Measurements from ENCODE around the gene RPP14.
"Not testable (repeated sequence)": the region's sequence is repeated elsewhere in the genome, so short reads cannot be mapped to it uniquely, and the experiment has no call there.

Gene RPP14

DNA sequence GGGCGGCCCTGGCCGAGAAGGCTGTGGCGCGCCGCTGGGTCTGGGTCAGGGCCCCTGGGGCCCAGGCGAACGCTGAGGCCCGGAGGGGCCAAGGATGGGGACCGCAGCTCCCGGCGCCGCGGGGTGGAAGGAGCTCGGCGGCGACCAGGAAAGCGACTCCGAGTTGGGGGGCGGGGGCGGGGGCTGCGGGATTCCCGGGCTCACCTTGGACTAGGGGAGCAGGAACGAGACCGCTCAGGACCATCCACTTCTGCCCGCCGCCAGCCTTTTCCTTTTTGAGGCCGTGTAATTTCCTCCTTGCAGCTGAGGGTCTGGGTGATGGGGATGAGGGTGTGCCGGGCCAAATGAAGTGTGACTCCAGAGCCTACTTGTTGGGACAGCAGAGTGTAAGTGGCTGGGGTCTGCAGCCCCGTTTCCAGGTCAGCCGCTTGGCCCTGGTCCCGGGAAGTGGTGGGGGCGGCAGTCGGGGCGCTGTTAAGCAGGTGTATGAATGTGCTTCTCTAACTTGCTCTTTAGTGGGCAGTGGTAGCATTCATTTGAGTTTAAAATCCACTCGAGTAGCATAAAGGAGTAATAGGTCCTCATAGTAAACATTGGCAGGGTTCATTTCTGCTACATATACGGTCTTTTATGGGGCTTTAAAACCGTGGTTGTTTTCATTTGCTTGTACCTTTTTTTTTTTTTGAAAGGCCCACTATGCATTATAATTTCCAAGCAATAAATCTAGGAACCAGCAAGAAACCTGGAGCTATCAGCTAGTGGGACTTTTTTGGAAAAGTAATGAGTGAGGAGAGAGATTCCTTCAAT, 27.4 kb downstream of the RPP14 start:
- no peak for FAIRE-seq

- no peak for FAIRE-seq
Observed at GRCh38 chr3:58334013-58334321, 27.9 kb downstream of the RPP14 start.

GRCh38 chr3:58334506-58334884, 28.4 kb downstream of the RPP14 start:
- FAIRE-seq: no peak

DNA sequence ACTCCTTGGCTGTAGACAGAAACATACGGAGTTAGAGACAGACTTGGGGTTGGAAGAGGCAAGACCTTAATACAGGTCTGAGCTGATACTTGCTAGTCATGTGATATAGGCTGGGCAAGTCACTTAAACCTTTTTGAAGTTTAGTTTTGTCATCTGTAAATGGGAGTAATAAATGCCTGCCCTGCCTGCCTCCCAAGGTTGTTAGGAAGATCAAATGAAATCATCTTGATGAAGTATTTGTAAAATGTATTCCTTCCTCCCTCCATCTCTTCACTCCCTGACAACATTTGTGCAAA, 29.6 kb downstream of the RPP14 start:
- no peak for FAIRE-seq

GRCh38 chr3:58336135-58336882, 30.3 kb downstream of the RPP14 start:
- no peak for FAIRE-seq

DNA sequence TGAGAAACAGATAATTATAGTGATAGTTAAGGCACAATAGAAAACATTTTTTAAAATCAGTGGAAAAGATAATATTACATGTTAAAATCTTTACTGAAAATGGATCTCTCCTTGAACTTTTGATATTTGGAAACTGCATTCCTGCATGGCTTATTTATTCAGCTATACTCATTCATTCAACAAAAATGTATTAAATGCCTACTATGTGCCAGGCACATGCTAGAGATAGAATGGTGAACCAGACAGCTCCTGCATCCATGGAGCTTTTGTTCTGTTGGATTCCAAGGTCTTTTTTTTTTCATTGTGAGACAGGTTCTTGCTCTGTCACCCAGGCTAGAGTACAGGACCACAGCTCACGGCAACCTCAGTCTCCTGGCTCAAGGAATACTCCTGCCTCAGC, 31.1 kb downstream of the RPP14 start:
- no peak for FAIRE-seq

GRCh38 chr3:58339146-58339545, 33.1 kb downstream of the RPP14 start:
- not testable (repeated sequence) for FAIRE-seq

DNA sequence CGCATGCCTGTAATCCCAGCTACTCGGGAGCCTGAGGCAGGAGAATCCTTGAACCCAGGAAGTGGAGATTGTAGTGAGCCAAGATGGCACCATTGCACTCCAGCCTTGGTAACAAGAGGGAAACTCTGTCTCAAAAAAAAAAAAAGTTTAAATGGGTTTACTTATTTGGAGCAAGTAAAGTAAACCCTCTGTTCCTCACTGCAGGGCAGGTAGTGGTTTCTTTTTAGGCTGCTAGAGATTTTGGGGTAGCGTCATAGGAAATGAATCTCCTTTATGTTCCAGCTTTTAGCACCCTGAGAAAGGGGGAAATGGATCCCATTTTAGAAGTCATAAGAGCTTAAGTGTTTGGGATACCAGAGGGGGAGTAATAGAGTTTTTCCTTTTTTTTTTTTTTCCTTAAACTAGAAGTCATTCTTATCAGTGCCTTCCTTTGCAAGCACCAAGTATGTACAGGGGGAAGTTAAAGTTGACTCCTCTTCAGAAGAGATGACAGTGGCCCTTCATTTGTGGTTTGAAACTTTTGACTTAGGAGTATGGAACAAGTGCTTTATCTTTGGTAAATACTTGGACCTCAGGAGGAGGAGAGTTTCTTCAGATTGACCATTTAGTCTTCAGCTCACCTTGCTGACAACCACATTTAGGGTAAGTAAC, 34.7 kb downstream of the RPP14 start:
- no peak for FAIRE-seq

GRCh38 chr3:58341376-58341775, 35.3 kb downstream of the RPP14 start:
- FAIRE-seq: no peak

GRCh38 chr3:58342676-58343075, 36.6 kb downstream of the RPP14 start:
- FAIRE-seq: no peak

DNA sequence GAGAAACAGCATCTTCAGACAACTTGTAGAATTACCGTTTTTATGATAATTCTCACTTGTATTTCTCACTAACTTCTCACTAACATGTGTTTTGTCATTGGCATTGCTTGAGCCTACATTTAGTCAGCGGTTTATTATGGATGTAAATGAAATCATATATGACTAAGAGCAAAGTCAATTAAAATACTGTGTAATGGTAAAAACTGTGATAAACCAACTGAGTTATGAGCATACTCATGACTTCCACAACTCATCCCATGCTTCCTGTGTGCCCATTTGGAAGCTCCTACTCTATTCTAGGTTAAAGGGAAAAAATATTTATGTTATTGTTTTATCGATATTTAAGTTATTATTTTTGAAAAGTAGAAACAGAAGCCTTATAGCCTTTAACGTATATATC, 39.4 kb downstream of the RPP14 start:
- no peak for FAIRE-seq

GRCh38 chr3:58346368-58346767, 40.3 kb downstream of the RPP14 start:
- no peak for FAIRE-seq

- FAIRE-seq: no peak
Observed at GRCh38 chr3:58347984-58348383, 41.9 kb downstream of the RPP14 start.

DNA sequence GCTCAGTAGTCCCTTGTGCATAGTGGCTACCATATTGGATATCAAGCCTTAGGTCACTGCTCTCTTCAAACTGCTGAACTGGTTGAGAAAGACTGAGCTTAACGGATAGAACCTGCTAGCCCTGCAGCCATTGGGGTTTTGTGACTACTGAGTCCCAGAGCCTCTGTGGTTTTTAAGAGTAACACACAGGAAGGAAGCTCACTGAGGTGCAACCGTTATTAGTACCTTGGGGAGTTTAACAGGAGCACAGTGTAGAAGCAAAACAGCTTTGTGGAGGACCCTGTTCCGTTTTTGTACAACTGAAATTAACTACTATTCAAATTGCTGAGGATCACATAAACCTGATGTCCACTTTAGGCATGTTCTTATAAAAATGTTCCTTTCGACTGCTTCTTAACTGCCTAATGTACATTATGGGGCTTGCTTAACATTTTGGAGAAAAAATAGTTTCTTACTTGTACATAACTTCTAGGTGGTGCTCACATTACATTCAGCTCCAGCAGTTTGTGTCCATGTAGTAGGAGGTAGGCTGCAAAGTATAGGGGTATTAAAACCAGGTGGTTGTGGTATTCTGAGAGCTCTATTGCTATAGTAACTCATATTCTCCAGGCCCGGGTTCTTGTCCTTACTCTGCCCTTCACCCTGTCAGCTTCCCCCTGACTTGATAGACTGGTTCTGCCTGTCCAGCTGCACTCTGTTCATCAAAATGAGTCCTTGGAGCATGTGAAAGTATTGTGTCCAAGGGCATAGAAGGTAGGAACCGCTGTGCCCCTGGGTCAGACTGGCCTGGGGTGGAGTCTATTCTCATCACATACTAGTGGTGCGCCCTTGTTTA, 44.0 kb downstream of the RPP14 start:
- FAIRE-seq: no peak

DNA sequence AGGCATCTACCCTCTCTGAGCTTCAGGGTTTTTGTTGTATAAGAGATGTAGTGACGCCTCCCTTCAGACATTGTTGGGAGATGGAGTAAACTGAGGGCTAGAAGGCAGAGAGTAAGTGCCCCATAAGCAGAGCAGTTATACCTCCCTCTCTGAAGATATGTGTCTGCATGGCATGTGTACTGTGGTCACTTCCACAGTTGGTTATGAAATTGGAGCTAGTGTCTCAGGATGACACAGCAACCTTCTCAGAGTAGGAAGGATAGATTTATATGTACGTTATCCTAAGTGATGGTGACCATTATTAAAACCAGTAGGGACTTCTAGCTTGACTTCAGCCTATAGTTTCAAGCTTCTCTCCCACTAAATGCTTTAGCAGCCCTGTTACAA, 44.6 kb downstream of the RPP14 start:
- FAIRE-seq: no peak

DNA sequence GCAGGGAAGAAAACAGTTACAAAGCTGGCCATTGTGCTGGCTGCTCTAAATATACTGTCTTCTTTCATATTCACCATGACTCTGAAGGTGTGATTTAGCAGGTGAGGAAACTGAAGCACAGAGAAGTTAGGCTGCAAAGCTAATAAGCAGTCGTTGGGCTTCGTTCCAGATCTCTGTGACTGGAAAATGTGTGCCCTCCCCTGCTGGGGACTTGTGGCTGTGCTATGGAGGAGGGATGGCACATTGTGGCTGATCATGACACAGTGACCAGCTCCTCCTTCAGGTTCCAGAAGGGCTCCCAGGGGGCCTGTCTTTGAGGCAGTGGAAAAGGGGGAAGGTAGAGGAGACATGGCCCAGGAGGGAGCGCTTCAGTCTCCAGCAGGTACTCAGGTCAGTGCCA, 45.9 kb downstream of the RPP14 start:
- FAIRE-seq: no peak

- no peak for FAIRE-seq
Observed at GRCh38 chr3:58352626-58353025, 46.6 kb downstream of the RPP14 start.

DNA sequence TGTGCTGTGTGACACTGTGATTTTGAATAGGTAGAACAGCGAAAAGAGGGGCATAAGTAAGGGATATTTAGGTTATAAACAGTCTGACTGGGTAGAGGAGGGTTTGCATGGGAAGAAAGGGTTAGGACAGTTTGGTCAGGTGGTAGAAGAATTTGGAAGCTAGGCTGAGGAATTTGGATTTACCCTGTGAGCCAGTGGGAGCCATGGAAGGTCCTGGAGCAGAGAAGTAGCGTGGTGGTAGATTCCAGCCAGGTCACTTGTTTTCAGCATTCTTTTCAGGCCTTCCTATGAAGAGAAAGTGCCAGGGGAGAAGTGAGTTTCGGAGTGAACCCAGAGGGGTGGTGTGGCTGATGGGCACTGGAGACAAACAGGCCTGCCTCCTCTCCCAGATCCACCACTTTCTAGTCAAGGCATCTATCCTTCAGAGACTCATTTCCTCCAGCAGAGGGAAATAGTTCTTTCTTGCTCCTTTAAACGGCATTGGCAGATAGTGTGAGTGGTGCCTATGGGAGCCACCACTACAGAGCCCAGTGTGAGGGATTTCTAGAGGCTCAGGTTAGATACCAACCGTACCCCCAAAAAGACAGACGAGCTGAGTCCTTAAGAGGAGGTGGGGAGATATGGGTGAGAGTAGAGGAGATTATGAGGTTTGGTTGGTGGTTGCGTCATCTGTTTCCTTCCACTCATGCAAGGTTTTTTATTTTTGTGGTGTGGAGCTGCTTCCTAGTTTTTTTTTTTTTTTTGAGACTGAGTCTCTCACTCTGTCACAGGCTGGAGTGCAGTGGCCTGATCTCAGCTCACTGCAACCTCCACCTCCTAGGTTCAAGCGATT, 47.9 kb downstream of the RPP14 start:
- FAIRE-seq: no peak

DNA sequence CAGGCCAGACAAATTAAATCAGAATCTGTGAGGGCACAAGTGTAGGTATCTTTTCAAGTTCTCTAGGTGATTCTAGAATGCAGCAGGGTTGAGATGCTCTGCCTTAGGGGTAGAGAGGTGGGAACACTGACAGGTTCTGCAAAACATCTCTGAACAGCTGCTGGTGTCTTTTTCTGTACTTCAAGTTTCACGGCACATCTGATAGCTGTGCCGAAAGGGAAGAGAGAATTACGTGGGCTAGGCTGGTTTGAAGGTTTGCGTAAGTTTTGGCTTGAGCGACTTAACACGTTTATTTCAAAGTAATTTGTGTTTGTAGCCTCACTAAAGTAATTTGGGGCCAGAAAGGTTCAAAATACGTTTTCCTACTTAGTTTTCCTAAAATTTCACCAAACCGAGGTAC, 49.1 kb downstream of the RPP14 start:
- FAIRE-seq: no peak

- no peak for FAIRE-seq
Observed at GRCh38 chr3:58356054-58356453, 50.0 kb downstream of the RPP14 start.

- FAIRE-seq: no peak
Observed at GRCh38 chr3:58357402-58357801, 51.4 kb downstream of the RPP14 start.

- FAIRE-seq: no peak
Observed at GRCh38 chr3:58358092-58358491, 52.0 kb downstream of the RPP14 start.

- FAIRE-seq: no peak
Observed at GRCh38 chr3:58358808-58359207, 52.8 kb downstream of the RPP14 start.
